GM12878 (cell line): ENCODE results near the gene RPS6KA3. TPM values are rescaled to one million over a fixed set of nuclear protein-coding genes. Genes with fewer than 3 reads are reported as not detected.

Experiments
- ATAC-seq: fragments of 200-7000 bp; cut with Tn5 transposase; 3 replicates; pipeline ENCODE4 v1.9.1; 2020; ENCODE audit warnings: mild to moderate bottlenecking, moderate library complexity
- BruUV-seq: library from RNA; stranded (reverse); fragments of 400-500 nt; replicated peaks from 2 replicates; lab custom pipeline; 2021; lab: Mats Ljungman, UMichigan
- CTCF ChIA-PET: fragments of 300-600 bp; sonication (Branson Sonifier 250); formaldehyde crosslinking; extraction: SDS; loops from one replicate; lab custom pipeline; 2021; ENCODE audit warnings: inconsistent platforms; lab: Yijun Ruan, JAX
- POLR2A ChIA-PET: fragments of 350-600 bp; formaldehyde crosslinking; extraction: SDS; loops from one replicate; lab custom pipeline; 2021; ENCODE audit warnings: inconsistent platforms; lab: Charles Lee
- RAD21 ChIA-PET: fragments of 300-600 bp; sonication (Branson Sonifier 250); formaldehyde crosslinking; loops from one replicate; lab custom pipeline; 2023; ENCODE audit warnings: antibody characterized with exemption; ENCODE audit not compliant: unreplicated experiment; lab: Charles Lee
- SMC1A ChIA-PET: fragments of 300-600 bp; sonication (Branson Sonifier 250); formaldehyde crosslinking; loops from one replicate; lab custom pipeline; 2023; ENCODE audit not compliant: unreplicated experiment, uncharacterized antibody; lab: Charles Lee
- DNase-seq: peaks from one replicate; pipeline ENCODE4 v3.0.0-alpha.2; 2011; ENCODE audit warnings: low read depth, low spot score
- FAIRE-seq: peaks from 3 replicates; lab custom pipeline; 2011; peaks lifted over from hg19 to GRCh38; lab: Jason Lieb, UNC
- H2AFZ ChIP-seq: 2 replicates; pipeline ENCODE4 v1.6.0; 2011; ENCODE audit warnings: low read depth, low read length, control low read depth; ENCODE audit not compliant: control insufficient read depth
- H3K27ac ChIP-seq: 2 replicates; pipeline ENCODE4 v1.5.1; 2011; ENCODE audit warnings: control low read depth; ENCODE audit not compliant: control insufficient read depth, insufficient read depth
- H3K27me3 ChIP-seq, 2 experiments: replicated peaks in 1 of 2; 2 replicates each; pipeline versions ENCODE4 v1.6.0 to v1.6.1; 2011; ENCODE audit warnings: low read length in 1 of 2; ENCODE audit not compliant: control insufficient read depth in 2 of 2, insufficient read depth in 2 of 2
- H3K36me3 ChIP-seq, 2 experiments: 2 replicates each; pipeline ENCODE4 v1.5.1; 2011; ENCODE audit warnings: low read length in 1 of 2; ENCODE audit not compliant: control insufficient read depth in 2 of 2, insufficient read depth in 2 of 2
- H3K4me1 ChIP-seq: 2 replicates; pipeline ENCODE4 v1.6.1; 2011; ENCODE audit warnings: mild to moderate bottlenecking, low read length, moderate library complexity, mixed read lengths; ENCODE audit not compliant: control insufficient read depth, insufficient read depth
- H3K4me2 ChIP-seq: 2 replicates; pipeline ENCODE4 v1.6.0; 2011; ENCODE audit warnings: control low read depth; ENCODE audit not compliant: control insufficient read depth, insufficient read depth
- H3K4me3 ChIP-seq: fragments of 200-600 bp; sonication (generic); 2 replicates; pipeline ENCODE4 v1.5.1; 2016
- H3K79me2 ChIP-seq: 2 replicates; pipeline ENCODE4 v1.6.0; 2011; ENCODE audit warnings: low read length; ENCODE audit not compliant: control insufficient read depth, insufficient read depth
- H3K9ac ChIP-seq: 2 replicates; pipeline ENCODE4 v1.8.0; 2011; ENCODE audit warnings: low read length, control low read depth, mixed read lengths; ENCODE audit not compliant: control insufficient read depth, insufficient read depth
- H3K9me3 ChIP-seq: replicated peaks from 3 replicates; pipeline ENCODE4 v1.5.1; 2011; ENCODE audit warnings: mild to moderate bottlenecking, low read length; ENCODE audit not compliant: control insufficient read depth, insufficient read depth
- H4K20me1 ChIP-seq: 2 replicates; pipeline ENCODE4 v1.6.0; 2011; ENCODE audit not compliant: control insufficient read depth, insufficient read depth
- MXI1 ChIP-seq: fragments of 150-350 bp; IDR thresholded peaks from 2 replicates; pipeline ENCODE4 v1.6.1; 2011; ENCODE audit warnings: low read depth, mild to moderate bottlenecking, inconsistent platforms, low read length, improper control_type of control experiment
- PML ChIP-seq: IDR thresholded peaks from 2 replicates; pipeline ENCODE4 v1.6.1; 2012; ENCODE audit warnings: low read length, inconsistent platforms
- ZBTB40 ChIP-seq: fragments of 450-650 bp; IDR thresholded peaks from 2 replicates; pipeline ENCODE4 v1.6.1; 2016; ENCODE audit warnings: mild to moderate bottlenecking, moderate library complexity, borderline replicate concordance
- WGBS: methylation state at CpG from one replicate; pipeline ENCODE4 v1.1.6; 2016; ENCODE audit warnings: low lambda C conversion rate; ENCODE audit not compliant: insufficient replicate concordance, insufficient coverage; ENCODE audit errors: missing lambda C conversion rate; 5-methylcytosine and 5-hydroxymethylcytosine counted together
- in situ Hi-C: fragments of 300-500 bp; cut with MboI; formaldehyde crosslinking; loops from 9 replicates; pipeline ENCODE4 v1.14.3; 2018; ENCODE audit warnings: mixed read lengths
- intact Hi-C: fragments of 100-400 bp; cut with micrococcal nuclease; formaldehyde crosslinking; loops from one replicate; pipeline ENCODE4 v1.14.2; 2022; ENCODE audit not compliant: unreplicated experiment
- polyA plus RNA-seq, 11 experiments: library from polyadenylated mRNA; depleted of rRNA in 4 of 11; unstranded in 6 of 11; stranded (reverse) in 5 of 11; fragments of >200 nt; fragmentation: Nextera tagmentation in 4 of 11; fragmentation: Illumina TruSeq in 1 of 11; extraction: Ambion mirVana in 4 of 11; extraction: Trizol in 1 of 11; gene quantifications; 1 replicate in 1 of 11; 2 replicates in 10 of 11; pipeline versions ENCODE4 v1.2.1 to v1.2.3, GENCODE V29; 2011 to 2016; ENCODE audit warnings: inconsistent platforms in 2 of 11, missing spikeins in 2 of 11, low read depth in 1 of 11
- total RNA-seq, 4 experiments: library from RNA; depleted of rRNA in 3 of 4; stranded (reverse); fragments of >200 nt in 3 of 4; fragmentation: Illumina TruSeq in 1 of 4; extraction: Trizol in 1 of 4; gene quantifications; 2 replicates each; pipeline versions ENCODE4 v1.2.1 to v1.2.3, GENCODE V29; 2013 to 2021

RPS6KA3 gene
- total and polyA plus RNA-seq, 10 of the 15 experiments (the other 5 are each of a cell fraction or from before 2014, with no cell fraction given): 2.8 to 35.6 (median 15.8) TPM

DNA sequence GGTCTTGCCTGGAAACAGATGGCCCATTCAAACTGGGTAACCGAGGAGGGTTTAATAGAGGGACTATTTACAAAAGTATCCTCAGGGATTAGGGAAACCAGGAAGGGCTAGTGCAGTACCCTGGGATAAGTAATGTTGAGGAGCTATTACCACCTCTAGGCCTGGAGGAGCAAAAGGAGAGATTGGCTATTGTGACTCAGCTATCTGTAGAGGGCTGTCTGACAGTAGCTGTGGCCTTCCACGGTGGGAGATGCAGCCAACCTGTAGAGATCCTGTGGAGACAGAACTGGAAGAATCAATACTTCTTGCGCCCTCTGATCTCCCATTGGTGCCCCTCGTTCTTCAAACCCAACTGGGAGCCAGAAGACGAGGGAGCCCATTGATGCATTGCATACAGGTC is 34.1 kb upstream of the RPS6KA3 start:
- SMC1A ChIA-PET: interaction anchor here (0.5 to 0.9 kb wide), 2 partner anchors 13 to 56 kb away, joined by 3 to 4 read pairs; no protein-coding TSS in a partner anchor
- Histone ChIP-seq H3K9ac (no peak overlapping the region), H3K79me2 (no peaks in the 10 kb centered on the region), H3K4me2 (no peak overlapping the region), H4K20me1 (no peaks in the 10 kb centered on the region), H3K4me1 (no peaks in the 10 kb centered on the region), H3K36me3 (no peaks in the 10 kb centered on the region), H2AFZ (no peak overlapping the region), H3K9me3 (no peaks in the 10 kb centered on the region), H3K4me3 (no peak overlapping the region), H3K27me3 (no peaks in the 10 kb centered on the region), H3K27ac (no peak overlapping the region)
- no peak for DNase-seq
- CTCF ChIA-PET: interaction anchor here (0.5 kb wide), 1 partner anchor 651 kb away, joined by 4 read pairs; no protein-coding TSS in a partner anchor
- 48% methylated on average over 5 of the region's 5 CpGs for WGBS
- TF ChIP-seq ZBTB40: no peak
- TF ChIP-seq MXI1: no peak
- no peak for TF ChIP-seq PML
- in situ Hi-C loops: no loop called here
- ATAC-seq: peak; percentile 23; the same call in 1 of the 3 replicates
- FAIRE-seq: no peak
- POLR2A ChIA-PET: no interaction called here
- no TSS peak for BruUV-seq
- intact Hi-C loops: no loop called here
- RAD21 ChIA-PET: no interaction called here
